GM19023 (cell line): ENCODE measurements around the gene ZKSCAN1.

Experiments used
- ATAC-seq: cut with Tn5 transposase; IDR thresholded peaks from one replicate; pipeline ENCODE4 v1.9.1; 2021; ENCODE audit warnings: mild to moderate bottlenecking, moderate library complexity; ENCODE audit not compliant: unreplicated experiment

ZKSCAN1 gene

DNA sequence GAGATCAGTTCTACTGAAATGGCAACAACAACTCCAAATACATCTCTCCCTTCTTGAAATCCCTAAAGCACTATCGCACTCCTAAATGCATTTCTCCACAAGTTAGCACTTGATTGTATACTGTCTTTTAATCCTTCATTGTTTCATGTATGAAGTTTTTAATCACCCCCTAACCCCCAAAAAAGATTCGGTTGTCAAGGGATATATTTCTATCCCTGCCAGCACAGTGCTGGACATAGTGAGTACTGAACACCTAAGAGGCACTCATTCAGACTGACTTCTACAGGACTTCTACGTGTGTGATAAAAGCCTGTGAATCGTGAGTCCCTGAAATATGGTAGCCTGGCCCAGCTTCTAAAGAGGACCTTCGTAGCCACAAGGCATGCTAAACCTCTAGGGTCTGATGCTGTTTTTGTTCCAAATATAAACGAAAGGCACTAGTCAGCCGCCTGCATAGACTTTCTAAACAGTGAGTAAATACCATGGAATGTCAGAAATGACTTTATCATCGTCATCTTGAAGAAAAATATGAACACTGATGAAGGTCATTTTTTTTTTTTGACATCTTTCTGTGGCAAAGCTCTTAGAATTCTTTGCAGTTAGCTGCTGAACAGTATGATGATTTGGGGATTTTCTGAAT is 19.6 kb downstream of the ZKSCAN1 start:
- ATAC-seq, result no peak

DNA sequence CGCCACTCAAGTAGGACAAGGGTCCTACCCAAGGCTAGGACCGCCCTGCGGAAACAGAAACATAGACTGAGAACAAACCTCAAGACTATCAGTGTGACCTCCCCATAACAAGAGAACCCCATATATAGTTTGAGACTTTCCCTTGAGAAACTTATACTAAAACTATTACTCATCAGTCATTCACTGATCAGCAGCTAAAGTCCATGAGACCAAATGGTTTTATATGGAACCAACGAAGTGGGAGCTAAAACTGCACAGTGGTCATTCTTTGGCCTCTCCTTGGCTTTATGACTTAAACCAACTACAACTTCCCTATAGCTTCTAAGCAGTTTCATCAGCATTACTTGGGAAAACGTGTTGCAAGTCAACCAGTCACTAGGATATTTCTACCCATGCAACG is 20.5 kb downstream of the ZKSCAN1 start:
- no peak for ATAC-seq

DNA sequence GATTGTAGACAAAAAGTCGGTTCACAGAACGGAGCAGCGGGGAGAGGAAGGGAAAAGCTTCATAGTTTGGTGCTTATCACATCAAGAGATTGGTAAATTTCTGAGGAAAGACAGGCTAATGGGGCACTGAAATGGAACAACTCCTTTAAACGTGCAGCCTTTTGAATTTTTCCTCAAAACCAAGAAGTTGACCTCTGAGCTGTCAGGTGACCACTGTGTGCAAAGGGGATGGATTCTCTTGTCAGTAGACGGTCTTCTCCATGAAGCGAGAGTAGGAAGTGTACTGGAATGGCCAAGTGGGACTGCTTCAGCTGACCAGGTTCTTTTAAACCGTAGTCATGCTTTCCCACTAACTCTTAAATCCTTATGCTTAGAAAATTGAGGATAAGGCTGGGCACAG is 22.9 kb downstream of the ZKSCAN1 start:
- no peak for ATAC-seq

DNA sequence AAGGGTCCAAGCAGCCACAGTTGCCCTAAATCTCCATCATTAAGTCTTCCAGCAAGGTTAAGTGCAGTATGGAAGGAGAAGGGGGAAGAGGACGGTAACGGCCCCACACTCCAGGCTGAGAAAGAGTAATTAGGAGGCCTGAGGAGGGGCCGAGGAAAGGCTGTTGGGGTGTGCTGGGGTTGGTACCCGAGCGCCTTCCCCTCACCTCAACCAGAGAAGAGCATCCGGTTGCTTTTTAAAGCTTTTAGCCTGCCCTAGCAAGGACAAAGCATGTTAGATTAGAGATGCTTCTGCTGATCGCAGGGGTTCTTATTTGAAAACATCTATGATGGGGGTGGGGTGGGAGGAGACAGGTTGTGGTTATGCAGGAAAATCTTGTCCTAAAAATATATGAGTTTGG is 25.2 kb downstream of the ZKSCAN1 start:
- ATAC-seq, result no peak

DNA sequence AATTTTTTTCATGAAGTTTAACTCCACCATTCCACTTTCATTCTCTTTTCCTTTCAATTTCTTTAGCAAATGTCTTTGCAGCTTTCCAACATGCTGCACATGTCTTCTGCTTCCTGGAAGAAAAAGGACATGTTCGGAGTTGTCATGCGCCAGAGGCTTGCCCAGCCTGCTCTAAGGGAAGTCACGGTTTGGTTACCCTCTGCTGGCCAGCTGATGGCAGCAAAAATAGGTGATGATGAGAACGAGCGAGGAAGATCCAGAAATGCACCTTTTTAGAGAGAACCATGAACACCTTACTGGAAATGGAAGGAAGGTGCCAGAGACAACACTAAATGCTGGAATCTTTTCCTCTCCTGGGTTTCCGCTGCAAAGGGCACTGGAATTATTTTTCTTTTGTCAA is 29.3 kb downstream of the ZKSCAN1 start:
- ATAC-seq, result no peak

DNA sequence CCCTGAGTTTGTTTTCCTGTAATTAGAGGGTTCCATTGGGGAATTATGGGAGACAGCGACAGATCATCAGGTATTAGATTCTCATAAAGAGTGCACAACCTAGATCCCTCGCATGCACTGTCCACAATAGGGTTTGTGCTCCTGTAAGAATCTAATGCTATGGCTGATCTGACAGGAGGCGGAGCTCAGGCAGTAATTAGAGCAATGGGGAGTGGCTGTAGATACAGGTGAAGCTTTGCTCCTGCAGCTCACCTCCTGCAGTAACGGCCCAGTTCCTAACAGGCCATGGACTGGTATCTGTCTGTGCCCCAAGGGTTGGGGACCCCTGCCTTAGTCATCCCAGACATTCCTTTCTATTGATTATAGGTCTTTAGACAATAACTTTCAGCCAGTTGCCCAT is 33.3 kb downstream of the ZKSCAN1 start:
- ATAC-seq, result no peak

DNA sequence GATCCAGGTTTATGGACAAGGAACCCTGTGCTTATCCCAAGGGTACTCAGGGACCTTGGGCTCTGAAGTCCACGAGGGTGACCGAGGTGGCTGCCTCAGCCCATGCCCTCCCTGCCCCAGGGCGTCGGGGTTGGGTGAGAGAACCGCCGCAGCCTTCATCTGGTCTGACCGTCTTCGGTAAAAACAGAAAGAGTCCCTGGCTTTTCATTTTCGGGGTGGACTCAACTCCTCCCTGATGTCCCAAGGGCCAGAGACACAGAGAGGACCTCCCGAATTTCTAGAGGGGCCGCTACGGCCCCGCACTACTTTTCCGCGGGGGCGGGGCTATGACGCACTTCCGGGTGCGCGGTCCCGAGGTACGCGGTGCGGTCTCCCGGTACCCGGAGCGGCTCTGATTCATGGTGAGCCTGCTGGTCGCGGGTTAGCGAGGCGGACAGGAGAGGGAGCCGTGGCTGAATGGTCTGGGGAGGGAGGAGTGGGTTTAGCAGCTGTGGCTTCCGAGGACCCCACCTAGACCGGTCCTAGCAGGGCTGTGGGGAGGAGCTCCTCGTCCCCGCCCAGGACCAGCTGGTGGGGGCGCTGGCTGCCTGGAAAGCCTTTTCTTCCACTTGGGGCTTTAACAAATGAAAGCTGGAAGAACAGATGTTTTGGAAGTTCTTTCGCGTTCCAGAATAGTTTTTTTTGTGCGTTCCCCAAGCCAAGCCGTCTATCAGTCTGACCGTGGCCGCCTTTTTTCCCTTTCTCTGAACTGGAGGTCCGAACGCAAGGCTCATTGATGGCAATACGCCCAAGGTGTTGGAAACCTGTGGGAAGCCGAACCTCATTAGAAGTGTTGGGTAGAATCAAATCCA is 34.3 kb downstream of the ZKSCAN1 start, which contains the start of gene ZSCAN21:
Gene ZSCAN21, plus strand, starts transcription at position 334 of the 851 bp plus-strand sequence. CDS start 7,233 bp downstream, outside the sequence.
- peak; percentile 94 for ATAC-seq

DNA sequence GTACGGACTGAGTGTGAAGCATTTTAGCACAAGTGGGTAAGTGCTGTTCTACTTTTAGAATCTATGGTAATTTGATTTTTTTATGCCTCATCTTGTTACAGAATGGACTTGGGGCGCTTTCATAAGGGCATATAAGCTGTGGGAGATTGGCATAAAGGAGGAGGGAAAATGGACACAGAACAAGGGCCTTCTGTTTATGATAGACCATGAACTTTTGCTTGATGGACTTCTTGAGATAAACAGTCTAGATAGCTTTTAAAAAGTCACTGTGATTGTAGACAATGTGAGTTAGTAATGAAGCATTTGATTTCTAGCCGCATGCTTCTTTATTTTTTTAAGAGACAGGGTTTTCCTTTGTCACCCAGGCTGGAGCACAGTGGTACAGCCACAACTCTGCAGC is 36.2 kb downstream of the ZKSCAN1 start:
- ATAC-seq, result no peak

DNA sequence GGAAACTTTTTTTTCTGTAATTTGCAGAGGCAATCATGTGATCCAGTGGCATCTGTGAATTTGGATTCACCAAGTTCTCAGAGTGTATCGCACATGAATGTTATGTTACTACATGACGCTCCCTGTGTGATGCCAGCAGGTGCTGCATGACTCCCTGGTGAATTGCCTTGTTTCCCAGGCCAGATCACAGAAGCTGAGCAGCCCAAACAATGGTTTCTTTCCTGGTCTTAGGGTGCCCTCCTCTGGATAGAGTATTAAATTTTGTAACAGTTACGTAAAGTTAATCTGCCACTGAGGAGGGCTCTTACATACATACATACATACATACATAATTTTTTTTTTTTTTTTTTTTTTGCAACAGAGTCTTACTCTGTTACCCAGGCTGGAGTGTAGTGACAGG is 37.8 kb downstream of the ZKSCAN1 start:
- ATAC-seq, result no peak

DNA sequence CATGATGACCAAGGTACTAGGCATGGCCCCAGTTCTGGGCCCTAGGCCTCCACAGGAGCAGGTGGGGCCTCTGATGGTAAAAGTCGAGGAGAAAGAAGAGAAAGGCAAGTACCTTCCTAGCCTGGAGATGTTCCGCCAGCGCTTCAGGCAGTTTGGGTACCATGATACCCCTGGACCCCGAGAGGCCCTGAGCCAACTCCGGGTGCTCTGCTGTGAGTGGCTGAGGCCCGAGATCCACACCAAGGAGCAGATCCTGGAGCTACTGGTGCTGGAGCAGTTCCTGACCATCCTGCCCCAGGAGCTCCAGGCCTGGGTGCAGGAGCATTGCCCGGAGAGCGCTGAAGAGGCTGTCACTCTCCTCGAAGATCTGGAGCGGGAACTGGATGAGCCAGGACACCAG is 41.6 kb downstream of the ZKSCAN1 start:
- ATAC-seq, result no peak

DNA sequence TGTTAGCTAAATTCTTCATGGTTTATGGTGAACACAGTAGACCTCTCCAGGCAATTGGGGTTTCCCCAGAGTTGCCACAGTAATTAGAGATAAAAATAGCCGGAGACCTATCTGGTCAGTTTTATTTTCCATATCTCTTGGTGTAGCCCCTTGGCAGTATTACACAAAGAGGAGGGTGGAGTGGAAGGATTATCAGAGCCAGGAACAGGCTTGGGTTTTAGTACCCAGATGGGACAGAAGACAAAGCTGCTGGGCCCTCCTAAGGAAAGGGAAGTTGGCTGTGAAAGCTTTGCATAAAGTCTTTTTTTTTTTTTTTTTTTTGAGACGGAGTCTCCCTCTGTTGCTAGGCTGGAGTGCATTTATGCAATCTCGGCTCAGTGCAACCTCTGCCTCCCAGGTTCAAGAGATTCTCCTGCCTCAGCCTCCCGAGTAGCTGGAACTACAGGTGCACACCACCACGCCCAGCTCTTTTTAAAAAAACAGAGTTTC is 43.9 kb downstream of the ZKSCAN1 start:
- no peak for ATAC-seq

DNA sequence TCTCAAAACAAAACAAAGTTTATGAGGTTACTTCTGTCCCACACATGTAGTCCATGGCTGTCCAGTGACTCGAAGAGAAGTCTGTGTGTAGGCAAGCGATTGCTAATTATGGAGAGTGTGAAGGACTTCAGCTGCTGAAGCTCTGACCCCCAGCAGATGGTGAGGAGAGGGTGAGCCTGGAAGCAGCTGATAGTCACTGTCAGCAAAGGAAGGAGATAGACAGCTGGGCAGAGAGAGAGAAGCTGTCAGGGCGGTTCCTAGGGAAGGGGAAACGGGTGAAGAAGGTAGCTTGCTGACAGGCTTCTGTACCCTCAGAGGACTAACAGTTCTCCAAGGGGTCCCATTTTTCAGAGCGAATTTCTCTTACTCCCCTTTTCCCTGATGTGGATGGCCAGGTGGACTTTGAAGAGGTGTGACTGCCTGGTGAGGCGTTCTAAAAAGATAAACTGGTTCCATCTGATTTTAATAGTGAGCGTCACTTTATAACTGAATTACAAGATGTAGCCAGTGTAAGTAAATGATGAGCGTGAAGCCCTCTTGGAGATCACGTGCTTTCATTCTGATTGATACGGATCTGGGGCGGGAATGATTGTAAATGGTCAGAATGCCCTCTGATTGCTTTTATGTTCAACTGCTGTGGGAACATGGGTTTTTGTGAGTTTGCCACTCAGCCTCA is 46.3 kb downstream of the ZKSCAN1 start:
- ATAC-seq, result no peak

DNA sequence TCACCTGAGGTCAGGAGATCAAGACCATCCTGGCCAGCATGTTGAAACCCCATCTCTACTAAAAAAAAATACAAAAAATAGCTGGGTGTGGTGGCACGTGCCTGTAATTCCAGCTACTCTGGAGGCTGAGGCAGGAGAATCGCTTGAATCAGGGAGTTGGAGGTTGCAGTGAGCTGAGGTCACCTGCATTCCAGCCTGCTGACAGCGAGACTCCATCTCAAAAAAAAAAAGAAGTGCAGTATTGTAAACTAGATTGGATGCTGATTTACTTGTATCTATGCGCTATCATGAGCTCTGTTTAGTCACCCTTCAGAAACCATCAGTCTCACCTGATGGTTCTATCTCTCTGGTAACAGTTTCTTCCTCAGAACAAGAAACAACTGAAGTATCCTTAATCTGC is 48.0 kb downstream of the ZKSCAN1 start:
- ATAC-seq, result no peak

DNA sequence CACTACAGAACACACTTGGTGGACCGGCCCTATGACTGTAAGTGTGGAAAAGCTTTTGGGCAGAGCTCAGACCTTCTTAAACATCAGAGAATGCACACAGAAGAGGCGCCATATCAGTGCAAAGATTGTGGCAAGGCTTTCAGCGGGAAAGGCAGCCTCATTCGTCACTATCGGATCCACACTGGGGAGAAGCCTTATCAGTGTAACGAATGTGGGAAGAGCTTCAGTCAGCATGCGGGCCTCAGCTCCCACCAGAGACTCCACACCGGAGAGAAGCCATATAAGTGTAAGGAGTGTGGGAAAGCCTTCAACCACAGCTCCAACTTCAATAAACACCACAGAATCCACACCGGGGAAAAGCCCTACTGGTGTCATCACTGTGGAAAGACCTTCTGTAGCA is 48.8 kb downstream of the ZKSCAN1 start:
- ATAC-seq, result no peak

DNA sequence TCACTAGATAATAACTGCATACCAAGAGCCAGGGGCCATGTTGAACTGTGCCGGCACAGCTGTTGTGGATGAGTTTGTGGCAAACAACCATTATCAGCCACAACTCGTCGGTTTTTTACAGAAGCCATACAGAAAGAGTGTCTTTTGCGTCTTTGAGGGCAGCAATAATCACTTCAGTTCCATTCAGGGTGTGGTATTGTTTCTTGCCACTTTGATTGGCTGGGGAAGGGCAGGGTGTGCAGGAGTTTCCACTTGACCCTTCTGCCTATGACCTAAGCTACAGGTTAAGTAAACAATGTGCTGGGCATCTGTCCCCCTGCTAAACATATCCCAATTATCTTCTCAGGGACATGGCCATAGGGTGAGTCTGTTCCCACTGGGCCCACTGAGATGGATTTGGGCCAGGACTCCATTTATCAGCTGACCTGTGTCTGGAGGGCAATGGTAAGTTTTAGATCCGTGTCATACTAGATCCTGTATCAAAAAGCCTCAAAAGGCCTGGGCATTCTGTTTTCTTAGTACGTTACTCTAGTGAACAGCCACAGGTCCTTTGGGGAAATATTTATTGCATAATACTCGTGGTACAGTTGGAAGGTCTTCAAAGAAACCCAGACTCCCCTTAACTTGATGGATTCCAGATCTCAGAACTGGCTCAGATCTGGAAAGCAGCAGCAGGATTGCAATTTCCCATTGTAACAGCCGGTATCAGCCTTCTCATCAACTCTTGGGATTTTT is 50.2 kb downstream of the ZKSCAN1 start:
- ATAC-seq, result no peak

DNA sequence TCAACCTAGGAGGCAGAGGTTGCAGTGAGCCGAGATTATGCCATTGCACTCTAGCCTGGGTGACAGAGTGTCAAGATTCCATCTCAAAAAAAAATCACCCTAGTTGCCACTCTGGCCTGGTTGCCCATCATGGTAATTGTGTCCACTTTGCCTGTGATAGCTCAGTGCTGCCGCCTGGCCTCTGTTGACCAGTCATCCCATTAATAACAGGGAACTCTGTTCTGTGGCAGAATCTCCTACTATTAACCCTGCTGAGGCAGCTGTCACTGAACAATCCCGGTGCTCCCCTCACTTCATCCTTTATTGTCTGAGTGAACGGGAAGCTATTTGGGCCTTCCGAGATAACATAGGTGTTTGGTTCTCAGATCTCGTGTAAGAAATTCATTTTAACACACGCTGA is 51.6 kb downstream of the ZKSCAN1 start:
- no peak for ATAC-seq

DNA sequence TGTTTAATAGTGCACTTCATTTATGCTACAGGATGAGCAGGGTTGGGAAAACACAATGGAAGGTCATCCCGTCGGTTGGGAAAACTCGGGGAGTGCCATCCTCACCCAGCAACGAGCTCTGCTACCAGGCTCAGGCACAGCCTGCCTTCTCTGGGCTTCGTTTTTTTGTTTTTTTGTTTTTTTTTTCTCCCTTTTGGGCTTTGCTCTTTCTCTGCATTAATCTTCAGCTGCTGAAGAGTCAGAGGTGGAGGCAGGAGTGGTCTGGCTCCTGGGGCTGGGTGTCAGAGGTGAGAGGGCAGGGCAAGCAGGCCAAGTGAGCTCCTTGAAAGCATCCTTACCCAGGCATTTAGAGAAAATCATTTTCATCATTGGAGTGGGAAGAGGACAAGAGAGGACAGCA is 54.6 kb downstream of the ZKSCAN1 start:
- no peak for ATAC-seq

DNA sequence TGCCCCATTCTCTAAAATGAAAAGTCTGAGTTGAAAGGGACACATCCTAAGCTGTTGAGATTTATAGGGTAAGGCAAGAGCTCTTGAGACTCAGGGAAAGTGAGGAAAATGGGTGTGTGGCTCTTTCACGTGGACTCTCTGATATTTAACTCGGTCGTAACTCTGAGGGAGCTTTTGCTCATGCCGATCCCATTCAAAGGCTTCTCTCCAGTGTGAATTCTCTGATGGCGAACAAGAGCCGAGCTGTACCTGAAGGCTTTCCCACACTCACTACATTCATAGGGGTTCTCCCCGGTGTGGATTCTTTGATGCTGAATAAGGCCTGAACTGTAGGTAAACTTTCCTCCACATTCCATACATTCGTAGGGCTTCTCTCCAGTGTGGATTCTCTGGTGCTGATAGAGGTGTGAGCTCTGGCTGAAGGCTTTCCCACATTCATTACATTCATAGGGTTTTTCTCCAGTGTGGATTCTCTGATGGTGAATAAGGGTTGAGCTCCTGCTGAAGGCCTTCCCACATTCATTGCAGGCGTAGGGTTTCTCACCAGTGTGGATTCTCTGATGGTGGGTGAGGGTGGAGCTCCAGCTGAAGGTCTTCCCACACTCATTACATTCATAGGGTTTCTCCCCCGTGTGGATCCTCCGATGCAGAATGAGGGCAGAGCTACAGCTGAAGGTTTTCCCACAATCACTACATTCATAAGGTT is 55.8 kb downstream of the ZKSCAN1 start:
- no peak for ATAC-seq

DNA sequence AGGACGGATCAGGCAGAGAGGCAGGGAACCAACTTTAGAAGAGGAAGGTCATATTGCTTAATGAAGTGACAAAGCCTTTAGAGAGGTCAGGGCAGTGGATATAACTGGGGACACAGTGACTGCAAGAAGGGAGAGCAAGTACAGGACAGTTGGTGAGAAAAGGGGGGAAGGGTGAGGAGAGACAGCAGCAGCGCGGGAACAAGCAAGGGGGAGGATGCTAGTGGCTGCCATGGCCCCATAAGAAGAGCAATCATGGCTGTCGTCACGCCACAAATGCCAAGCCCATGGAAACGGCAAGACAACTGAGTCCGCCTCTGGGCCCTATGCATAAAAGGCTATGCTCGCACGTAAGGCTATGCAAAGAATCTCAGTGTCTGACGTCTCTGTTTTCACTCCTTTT is 57.1 kb downstream of the ZKSCAN1 start:
- no peak for ATAC-seq

DNA sequence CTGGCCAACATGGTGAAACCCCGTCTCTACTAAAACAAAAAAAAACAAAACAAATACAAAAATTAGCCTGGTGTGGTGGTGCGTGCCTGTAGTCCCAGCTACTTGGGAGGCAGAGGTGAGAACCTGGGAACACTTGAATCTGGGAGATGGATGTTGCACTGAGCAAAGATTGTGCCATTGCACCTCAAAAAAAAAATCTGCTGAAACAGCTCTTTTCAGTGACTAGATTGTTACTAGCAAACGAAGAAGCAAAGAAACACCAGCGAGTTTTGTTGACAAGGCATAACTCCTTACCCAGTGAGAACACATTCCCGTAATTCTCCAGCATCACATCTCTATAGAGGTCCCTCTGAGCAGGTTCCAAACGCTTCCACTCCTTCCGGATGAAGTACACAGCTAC is 59.4 kb downstream of the ZKSCAN1 start:
- ATAC-seq, result no peak
